CD8-positive, alpha-beta memory T cell (primary cell): ENCODE measurements around the gene MRPL1. TPM values are rescaled to one million over a fixed set of nuclear protein-coding genes. Genes with fewer than 3 reads are reported as not detected.
"Not testable (repeated sequence)": the region's sequence is repeated elsewhere in the genome, so short reads cannot be mapped to it uniquely, and the experiment has no call there.

Experiments
- CTCF ChIA-PET: fragments of 350-600 bp; sonication (Branson Sonifier 250); formaldehyde crosslinking; loops from one replicate; lab custom pipeline; 2021; ENCODE audit warnings: antibody characterized with exemption; lab: Charles Lee
- POLR2A ChIA-PET: fragments of 350-600 bp; sonication (Branson Sonifier 250); formaldehyde crosslinking; loops from one replicate; lab custom pipeline; 2021; ENCODE audit warnings: antibody characterized with exemption; lab: Charles Lee
- DNase-seq, 5 donors: peaks; one replicate each; pipeline versions ENCODE4 v3.0.0 to v3.0.0-alpha.2; 2020 to 2022; ENCODE audit warnings: mixed read lengths in 1 of 5
- H3K27ac ChIP-seq: one replicate; pipeline ENCODE4 v1.7.0; 2013; ENCODE audit warnings: low read depth, mild to moderate bottlenecking, low read length, moderate library complexity
- H3K27me3 ChIP-seq: 2 replicates; pipeline ENCODE4 v1.7.0; 2013; ENCODE audit warnings: low read length, mild to moderate bottlenecking; ENCODE audit not compliant: insufficient read depth, poor library complexity, severe bottlenecking
- H3K36me3 ChIP-seq: 2 replicates; pipeline ENCODE4 v1.7.0; 2013; ENCODE audit warnings: mild to moderate bottlenecking, low read length, moderate library complexity; ENCODE audit not compliant: insufficient read depth
- H3K4me1 ChIP-seq: 2 replicates; pipeline ENCODE4 v1.7.0; 2013; ENCODE audit warnings: mild to moderate bottlenecking, low read length, moderate library complexity; ENCODE audit not compliant: insufficient read depth
- H3K4me3 ChIP-seq: 2 replicates; pipeline ENCODE4 v1.7.0; 2013; ENCODE audit warnings: mild to moderate bottlenecking, low read length
- H3K9me3 ChIP-seq: 2 replicates; pipeline ENCODE4 v1.7.0; 2013; ENCODE audit warnings: mild to moderate bottlenecking, low read length
- H3K27ac Mint-ChIP-seq, 8 donors: one replicate each; pipeline ENCODE4 v1.8.0; 2020 to 2021; ENCODE audit warnings: mixed read lengths in 8 of 8, mild to moderate bottlenecking in 6 of 8, inconsistent platforms in 3 of 8, moderate library complexity in 3 of 8
- H3K27me3 Mint-ChIP-seq, 2 donors: one replicate each; pipeline ENCODE4 v1.8.0; 2020 to 2021; ENCODE audit warnings: mixed read lengths in 2 of 2, mild to moderate bottlenecking in 1 of 2, moderate library complexity in 1 of 2
- H3K36me3 Mint-ChIP-seq, 3 donors: one replicate each; pipeline ENCODE4 v1.8.0; 2020 to 2021; ENCODE audit warnings: mixed read lengths in 3 of 3, inconsistent platforms in 1 of 3, mild to moderate bottlenecking in 1 of 3
- H3K4me1 Mint-ChIP-seq, 3 donors: one replicate each; pipeline ENCODE4 v1.8.0; 2020 to 2021; ENCODE audit warnings: mixed read lengths in 3 of 3, inconsistent platforms in 1 of 3, mild to moderate bottlenecking in 1 of 3
- H3K4me3 Mint-ChIP-seq, 7 donors: one replicate each; pipeline ENCODE4 v1.8.0; 2020 to 2021; ENCODE audit warnings: mixed read lengths in 7 of 7, mild to moderate bottlenecking in 6 of 7, moderate library complexity in 4 of 7, inconsistent platforms in 2 of 7
- H3K9me3 Mint-ChIP-seq, 5 donors: one replicate each; pipeline ENCODE4 v1.8.0; 2020 to 2022; ENCODE audit warnings: mixed read lengths in 5 of 5, mild to moderate bottlenecking in 3 of 5, moderate library complexity in 2 of 5, inconsistent platforms in 1 of 5
- polyA plus RNA-seq: library from polyadenylated mRNA; unstranded; fragments of 300-500 nt; fragmentation: Illumina TruSeq; gene quantifications from one replicate; pipeline ENCODE4 v1.2.3, GENCODE V29; 2021
- total RNA-seq, 2 experiments: library from RNA; stranded (reverse); gene quantifications; one replicate each; pipeline ENCODE4 v1.2.3, GENCODE V29; 2021

MRPL1 gene
- total and polyA plus RNA-seq, 3 experiments from 2014 or later, result 26.5 to 93.8 (median 88.4) TPM

- DNase-seq, result no peak
- ChIA-PET POLR2A (no interaction called here), CTCF (no interaction called here)
- H3K27ac ChIP-seq, result no peak overlapping the region
- H3K4me1 ChIP-seq, result no peaks in the 10 kb centered on the region
- H3K4me3 Mint-ChIP-seq, result no peak overlapping the region
- H3K27ac Mint-ChIP-seq, result no peak overlapping the region
- no peaks in the 10 kb centered on the region for H3K27me3 ChIP-seq
- no peak overlapping the region for H3K4me3 ChIP-seq
- H3K36me3 ChIP-seq, result no peaks in the 10 kb centered on the region
- peaks cover 0 to 2% (median 0%) of the 10 kb centered on the region in 3 donors for H3K36me3 Mint-ChIP-seq
- no peaks in the 10 kb centered on the region for H3K9me3 Mint-ChIP-seq
- peaks cover 0 to 4% (median 2%) of the 10 kb centered on the region in 3 donors for H3K4me1 Mint-ChIP-seq
- H3K9me3 ChIP-seq, result no peaks in the 10 kb centered on the region
- no peaks in the 10 kb centered on the region for H3K27me3 Mint-ChIP-seq
These were observed 97.7 kb downstream of the MRPL1 start for GRCh38 chr4:77960367-77960766.

- DNase-seq, result no peak
- Mint-ChIP-seq H3K27ac (no peak overlapping the region), H3K4me3 (no peak overlapping the region), H3K27me3 (peaks cover 0 to 6% of the 10 kb centered on the region in 2 donors), H3K9me3 (no peaks in the 10 kb centered on the region), H3K4me1 (peaks cover 0 to 4% (median 2%) of the 10 kb centered on the region in 3 donors), H3K36me3 (no peaks in the 10 kb centered on the region)
- ChIA-PET POLR2A (no interaction called here), CTCF (no interaction called here)
- Histone ChIP-seq H3K9me3 (no peaks in the 10 kb centered on the region), H3K4me3 (no peak overlapping the region), H3K27ac (no peak overlapping the region), H3K27me3 (no peaks in the 10 kb centered on the region), H3K36me3 (no peaks in the 10 kb centered on the region), H3K4me1 (no peaks in the 10 kb centered on the region)
These were observed 100.4 kb downstream of the MRPL1 start for GRCh38 chr4:77963004-77963403.

- H3K27me3 Mint-ChIP-seq, result peaks cover 19 to 24% of the 10 kb centered on the region in 2 donors
- H3K9me3 Mint-ChIP-seq, CTCF ChIA-PET, H3K27ac ChIP-seq, H3K4me1 ChIP-seq, H3K4me3 ChIP-seq, POLR2A ChIA-PET, H3K4me3 Mint-ChIP-seq, H3K36me3 ChIP-seq, H3K36me3 Mint-ChIP-seq, H3K4me1 Mint-ChIP-seq, H3K27ac Mint-ChIP-seq, H3K27me3 ChIP-seq, H3K9me3 ChIP-seq, DNase-seq: not testable (repeated sequence)
These were observed 111.0 kb downstream of the MRPL1 start for GRCh38 chr4:77973657-77974056.

- H3K27ac Mint-ChIP-seq, H3K27ac ChIP-seq, H3K4me1 ChIP-seq, H3K36me3 Mint-ChIP-seq, H3K4me3 Mint-ChIP-seq, DNase-seq, H3K4me3 ChIP-seq, CTCF ChIA-PET, H3K9me3 Mint-ChIP-seq, H3K4me1 Mint-ChIP-seq, H3K27me3 ChIP-seq, POLR2A ChIA-PET, H3K9me3 ChIP-seq, H3K36me3 ChIP-seq: not testable (repeated sequence)
- H3K27me3 Mint-ChIP-seq, result peaks cover 14 to 43% of the 10 kb centered on the region in 2 donors
These were observed 120.4 kb downstream of the MRPL1 start for GRCh38 chr4:77982900-77983540.

- H3K4me1 Mint-ChIP-seq, DNase-seq, H3K27ac ChIP-seq, H3K4me3 Mint-ChIP-seq, H3K4me1 ChIP-seq, H3K9me3 Mint-ChIP-seq, H3K4me3 ChIP-seq, CTCF ChIA-PET, POLR2A ChIA-PET, H3K27me3 ChIP-seq, H3K36me3 Mint-ChIP-seq, H3K9me3 ChIP-seq, H3K36me3 ChIP-seq, H3K27ac Mint-ChIP-seq: not testable (repeated sequence)
- peaks cover 7 to 42% of the 10 kb centered on the region in 2 donors for H3K27me3 Mint-ChIP-seq
These were observed 121.1 kb downstream of the MRPL1 start for GRCh38 chr4:77983612-77984311.

GRCh38 chr4:77989968-77990367 is 127.3 kb downstream of the MRPL1 start:
- ChIA-PET POLR2A (no interaction called here), CTCF (no interaction called here)
- no peak overlapping the region for H3K4me3 ChIP-seq
- H3K27ac ChIP-seq, result no peak overlapping the region
- no peak for DNase-seq
- Mint-ChIP-seq H3K27me3 (peaks cover 3 to 54% of the 10 kb centered on the region in 2 donors), H3K27ac (no peak overlapping the region), H3K9me3 (no peaks in the 10 kb centered on the region), H3K4me1 (no peaks in the 10 kb centered on the region), H3K36me3 (no peaks in the 10 kb centered on the region), H3K4me3 (no peak overlapping the region)
- no peaks in the 10 kb centered on the region for H3K4me1 ChIP-seq
- H3K9me3 ChIP-seq, result no peaks in the 10 kb centered on the region
- no peaks in the 10 kb centered on the region for H3K27me3 ChIP-seq
- H3K36me3 ChIP-seq, result no peaks in the 10 kb centered on the region

- Mint-ChIP-seq H3K9me3 (no peaks in the 10 kb centered on the region), H3K4me1 (no peaks in the 10 kb centered on the region), H3K36me3 (no peaks in the 10 kb centered on the region), H3K27me3 (peaks cover 3 to 51% of the 10 kb centered on the region in 2 donors), H3K27ac (no peak overlapping the region), H3K4me3 (no peak overlapping the region)
- no peak overlapping the region for H3K27ac ChIP-seq
- no peaks in the 10 kb centered on the region for H3K36me3 ChIP-seq
- no peaks in the 10 kb centered on the region for H3K4me1 ChIP-seq
- no peaks in the 10 kb centered on the region for H3K9me3 ChIP-seq
- H3K27me3 ChIP-seq, result no peaks in the 10 kb centered on the region
- no peak overlapping the region for H3K4me3 ChIP-seq
- CTCF ChIA-PET, result no interaction called here
- POLR2A ChIA-PET, result no interaction called here
- DNase-seq, result no peak
These were observed 127.8 kb downstream of the MRPL1 start for GRCh38 chr4:77990456-77990855.

GRCh38 chr4:77990904-77991358 is 128.3 kb downstream of the MRPL1 start:
- Histone ChIP-seq H3K4me3 (no peak overlapping the region), H3K4me1 (no peaks in the 10 kb centered on the region), H3K9me3 (no peaks in the 10 kb centered on the region), H3K27ac (no peak overlapping the region), H3K27me3 (no peaks in the 10 kb centered on the region), H3K36me3 (no peaks in the 10 kb centered on the region)
- DNase-seq, result no peak
- H3K27ac Mint-ChIP-seq, result no peak overlapping the region
- ChIA-PET CTCF (no interaction called here), POLR2A (no interaction called here)
- no peaks in the 10 kb centered on the region for H3K36me3 Mint-ChIP-seq
- H3K9me3 Mint-ChIP-seq, result no peaks in the 10 kb centered on the region
- H3K4me1 Mint-ChIP-seq, result no peaks in the 10 kb centered on the region
- H3K27me3 Mint-ChIP-seq, result peaks cover 3 to 47% of the 10 kb centered on the region in 2 donors
- no peak overlapping the region for H3K4me3 Mint-ChIP-seq
